Spleen (tissue), 7 donors: ENCODE results near the gene PTPN13.

Source experiments
- CTCF ChIP-seq, 11 experiments: fragments of 200-600 bp in 7 of 11; fragments of 450-650 bp in 4 of 11; sonication (generic) in 4 of 11; IDR thresholded peaks in 8 of 11; conservative IDR thresholded peaks in 3 of 11; 1 replicate in 7 of 11; 2 replicates in 4 of 11; pipeline versions ENCODE4 v1.4.0 to v1.8.0; 2016 to 2021; ENCODE audit warnings: antibody characterized with exemption in 11 of 11, inconsistent platforms in 4 of 11, mild to moderate bottlenecking in 1 of 11
- POLR2A ChIP-seq, 3 donors: fragments of 450-650 bp; IDR thresholded peaks; one replicate each; pipeline ENCODE4 v1.5.1; 2017; ENCODE audit warnings: antibody characterized with exemption in 3 of 3, mild to moderate bottlenecking in 1 of 3
- donor health status: DM: no; HTN: no; CAD: no; lungs with moderate emphysema.
- donor health status: DM: no; HTN: no; CAD: no.
- donor health status: DM: no; HTN: no; CAD: no.

GRCh38 chr4:86848136-86848535 is 254.0 kb downstream of the PTPN13 start:
- TF ChIP-seq CTCF (IDR thresholded peaks at IDR 0.05 in 8 of 11, conservative IDR thresholded peaks at IDR 0.05 in 3 of 11) (no peak), POLR2A (IDR thresholded peaks at IDR 0.05) (no peak)
